Adrenal gland (tissue), 5 donors: ENCODE data around the gene SSBP3.

Experiments used
- POLR2A ChIP-seq, 2 donors: fragments of 450-650 bp; IDR thresholded peaks; one replicate each; pipeline ENCODE4 v1.6.1; 2017; ENCODE audit warnings: antibody characterized with exemption in 2 of 2, mild to moderate bottlenecking in 2 of 2, moderate library complexity in 1 of 2
- TF ChIP-seq, protein P1 (sequence below), 6 experiments: fragments of 450-650 bp in 4 of 6; fragments of 200-600 bp in 2 of 6; sonication (generic) in 1 of 6; IDR thresholded peaks; 1 replicate in 5 of 6; 2 replicates in 1 of 6; pipeline versions ENCODE4 v1.5.1 to v1.8.0; 2016 to 2021; ENCODE audit warnings: antibody characterized with exemption in 6 of 6, mild to moderate bottlenecking in 2 of 6, moderate library complexity in 1 of 6
- donor health status: DM: no; HTN: no; CAD: no.

DNA sequence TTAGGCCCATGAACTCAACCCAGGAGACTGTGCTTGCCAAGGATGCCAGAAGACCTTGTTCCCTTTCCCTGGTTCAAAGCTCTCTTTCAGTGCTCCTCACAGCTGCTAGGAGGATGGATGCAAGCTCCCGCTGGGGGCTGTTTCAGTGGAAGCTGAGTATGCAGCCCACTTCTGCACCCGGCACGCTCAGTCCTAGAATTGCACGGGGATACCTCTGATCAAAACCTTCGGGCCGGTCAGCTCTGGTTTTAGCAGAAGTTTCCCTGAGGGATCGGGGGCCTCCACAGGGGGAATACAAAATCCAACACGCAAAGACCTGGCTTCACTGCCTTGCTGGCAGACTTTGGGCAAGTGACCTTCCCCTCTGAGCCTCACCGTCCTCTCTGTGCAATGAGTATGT is 4.2 kb upstream of the SSBP3 start:
- no peak for TF ChIP-seq POLR2A (IDR thresholded peaks at IDR 0.05)
- TF ChIP-seq, protein P1, sequence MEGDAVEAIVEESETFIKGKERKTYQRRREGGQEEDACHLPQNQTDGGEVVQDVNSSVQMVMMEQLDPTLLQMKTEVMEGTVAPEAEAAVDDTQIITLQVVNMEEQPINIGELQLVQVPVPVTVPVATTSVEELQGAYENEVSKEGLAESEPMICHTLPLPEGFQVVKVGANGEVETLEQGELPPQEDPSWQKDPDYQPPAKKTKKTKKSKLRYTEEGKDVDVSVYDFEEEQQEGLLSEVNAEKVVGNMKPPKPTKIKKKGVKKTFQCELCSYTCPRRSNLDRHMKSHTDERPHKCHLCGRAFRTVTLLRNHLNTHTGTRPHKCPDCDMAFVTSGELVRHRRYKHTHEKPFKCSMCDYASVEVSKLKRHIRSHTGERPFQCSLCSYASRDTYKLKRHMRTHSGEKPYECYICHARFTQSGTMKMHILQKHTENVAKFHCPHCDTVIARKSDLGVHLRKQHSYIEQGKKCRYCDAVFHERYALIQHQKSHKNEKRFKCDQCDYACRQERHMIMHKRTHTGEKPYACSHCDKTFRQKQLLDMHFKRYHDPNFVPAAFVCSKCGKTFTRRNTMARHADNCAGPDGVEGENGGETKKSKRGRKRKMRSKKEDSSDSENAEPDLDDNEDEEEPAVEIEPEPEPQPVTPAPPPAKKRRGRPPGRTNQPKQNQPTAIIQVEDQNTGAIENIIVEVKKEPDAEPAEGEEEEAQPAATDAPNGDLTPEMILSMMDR (IDR thresholded peaks at IDR 0.05), result no peak
